Measurements from ENCODE around the gene HDDC2.

HDDC2 gene, protein sequence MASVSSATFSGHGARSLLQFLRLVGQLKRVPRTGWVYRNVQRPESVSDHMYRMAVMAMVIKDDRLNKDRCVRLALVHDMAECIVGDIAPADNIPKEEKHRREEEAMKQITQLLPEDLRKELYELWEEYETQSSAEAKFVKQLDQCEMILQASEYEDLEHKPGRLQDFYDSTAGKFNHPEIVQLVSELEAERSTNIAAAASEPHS

DNA sequence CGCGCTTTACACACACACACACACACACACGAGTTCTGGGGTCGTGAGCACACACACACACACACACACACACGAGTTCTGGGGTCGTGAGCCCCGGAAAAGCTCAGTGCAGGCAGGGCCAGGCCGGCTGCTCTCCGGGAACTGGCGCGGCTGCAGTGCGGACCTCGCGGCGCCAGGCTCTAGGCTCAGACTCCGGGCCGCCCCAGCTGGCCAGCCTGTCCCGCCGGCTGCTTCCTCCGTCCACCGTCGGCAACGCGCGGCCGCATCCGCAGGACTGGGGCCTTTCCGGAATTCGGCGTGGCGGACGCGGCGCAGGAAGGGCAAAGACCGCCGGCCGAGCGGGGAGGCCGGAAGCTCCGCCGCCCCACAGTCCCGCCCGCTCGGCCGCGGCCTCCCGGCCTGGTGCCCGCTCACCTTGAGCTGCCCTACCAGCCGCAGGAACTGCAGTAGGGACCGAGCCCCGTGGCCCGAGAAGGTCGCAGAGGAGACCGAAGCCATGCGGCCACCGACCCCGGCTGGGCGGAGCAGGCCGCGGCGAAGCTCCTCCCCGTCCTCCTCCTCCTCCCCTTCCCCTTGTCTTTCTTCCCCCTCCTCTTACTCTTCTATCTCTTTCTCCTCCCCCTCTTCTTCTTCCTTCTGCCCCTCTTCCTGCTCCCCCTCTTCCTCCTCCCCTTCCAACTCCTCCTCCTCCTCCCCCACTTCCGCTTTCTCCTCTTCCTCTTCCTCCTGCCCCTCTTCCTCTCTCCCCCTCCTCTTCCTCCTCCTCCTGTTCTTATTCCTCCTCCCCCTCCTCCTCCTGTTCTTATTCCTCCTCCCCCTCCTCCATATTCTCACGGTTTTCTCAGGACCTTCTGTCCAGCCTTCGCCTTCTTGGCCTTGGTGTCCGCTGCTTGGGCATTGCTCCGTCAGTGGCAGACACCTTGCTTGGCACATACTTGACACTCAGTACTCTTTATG lies at the start of gene HDDC2:
Gene HDDC2 (minus strand): TSS at position 533 of the 957 bp plus-strand sequence. CDS start 35 bp downstream, at position 498.
- peak; percentile 64 for DNase-seq (ENCODE audit: low spot score)

DNA sequence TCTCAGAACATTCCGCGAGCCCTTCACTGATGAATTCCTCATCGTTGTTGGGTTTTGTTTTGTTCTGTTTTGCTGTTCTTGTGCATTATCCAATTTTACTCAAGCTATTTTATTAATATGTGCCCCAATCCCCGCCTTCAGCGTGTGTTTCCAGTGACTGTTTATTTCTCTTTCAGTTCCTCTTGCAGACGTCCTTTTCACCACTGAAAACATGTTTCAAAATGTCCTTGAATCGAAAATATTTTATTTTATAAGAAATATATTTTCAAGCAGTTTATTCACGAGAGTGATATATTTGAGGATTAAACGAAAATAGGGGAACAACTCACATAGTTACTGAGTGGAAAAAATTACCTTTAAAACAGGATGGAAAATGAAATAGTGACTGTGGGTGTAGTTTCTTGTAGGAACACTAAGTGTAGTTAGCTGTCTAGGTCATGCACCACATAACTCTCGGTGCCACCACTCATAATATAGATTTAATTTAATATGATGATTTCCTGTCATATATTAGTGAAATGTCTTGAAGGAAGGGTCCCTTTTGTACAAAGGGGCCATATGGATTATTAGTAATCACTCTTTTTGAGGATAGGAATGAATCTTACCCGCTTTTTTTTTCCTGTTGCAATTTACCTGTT lies 45.3 kb upstream of the HDDC2 start:
- no peak for DNase-seq (ENCODE audit: low spot score)

DNA sequence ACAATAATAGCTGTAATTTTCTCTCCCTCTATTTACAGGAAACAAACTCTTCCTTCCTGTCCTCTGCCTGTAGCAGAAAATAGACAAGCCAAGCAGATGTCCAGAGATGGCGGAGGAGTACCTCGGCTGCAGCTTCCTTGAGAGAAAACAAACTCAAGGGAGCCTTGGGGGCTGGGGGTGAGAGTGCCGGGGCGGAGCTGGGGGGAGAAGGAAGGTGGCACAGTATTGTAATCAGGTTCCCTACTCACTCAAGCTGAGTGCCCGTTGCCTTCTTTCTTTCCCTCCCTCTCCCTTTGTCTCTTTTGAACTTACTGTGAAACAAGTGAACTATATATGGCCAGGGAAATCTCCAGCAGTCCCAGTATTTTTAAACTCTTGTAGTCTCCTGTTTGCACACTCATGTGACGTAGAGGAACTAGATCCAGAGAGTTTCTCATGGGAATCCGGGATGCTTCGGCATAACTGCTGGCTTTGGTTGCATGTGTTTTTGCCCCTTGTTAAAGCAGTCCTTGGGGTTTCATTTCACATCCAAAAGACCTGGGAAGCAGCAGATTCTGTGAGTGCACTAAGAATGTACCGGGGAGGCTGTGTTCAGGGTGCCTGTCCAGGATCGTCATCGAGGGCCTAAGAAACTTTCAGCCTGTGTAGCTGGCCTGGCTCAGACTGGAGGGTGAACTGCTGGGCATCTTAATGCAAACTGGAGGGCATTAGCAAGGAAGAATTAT lies 44.6 kb upstream of the HDDC2 start:
- no peak for DNase-seq (ENCODE audit: low spot score)

DNA sequence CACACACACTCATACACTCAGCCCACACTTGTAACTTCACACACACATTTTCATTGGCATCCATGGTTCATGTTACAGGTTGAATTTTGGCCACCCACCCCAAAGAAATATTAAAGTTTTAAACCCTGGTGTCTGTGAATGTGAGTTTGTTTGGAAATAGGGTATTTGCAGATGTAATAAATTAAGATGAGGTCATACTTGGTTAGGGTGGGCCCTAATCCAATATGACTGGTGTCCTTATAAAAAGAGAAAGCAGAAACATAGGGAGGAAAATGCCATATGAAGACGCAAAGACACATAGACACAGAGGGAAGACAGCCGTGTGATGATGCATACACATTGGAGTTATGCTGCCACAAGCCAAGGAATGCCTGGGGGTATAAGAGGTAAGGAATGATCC lies 39.7 kb upstream of the HDDC2 start:
- DNase-seq (ENCODE audit: low spot score) = no peak

DNA sequence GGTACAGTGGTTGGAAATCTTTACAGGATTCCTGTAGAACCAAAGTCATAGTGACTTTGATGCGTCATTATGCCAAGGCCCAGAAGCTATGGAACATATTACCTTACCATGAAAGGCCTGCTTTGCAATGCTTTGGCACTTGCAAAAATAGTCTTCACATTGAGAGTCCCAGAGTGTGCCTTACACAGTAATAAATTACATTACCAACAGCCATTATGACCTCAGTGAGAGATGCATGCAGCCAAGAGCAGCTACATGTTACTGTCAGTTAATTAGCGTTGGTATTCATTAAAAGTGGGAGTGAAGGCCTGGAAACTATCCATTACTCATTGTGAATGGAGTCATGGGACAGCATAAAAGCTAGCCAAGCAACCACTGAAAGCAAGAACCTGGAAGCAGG lies 39.2 kb upstream of the HDDC2 start:
- DNase-seq (ENCODE audit: low spot score) = no peak

DNA sequence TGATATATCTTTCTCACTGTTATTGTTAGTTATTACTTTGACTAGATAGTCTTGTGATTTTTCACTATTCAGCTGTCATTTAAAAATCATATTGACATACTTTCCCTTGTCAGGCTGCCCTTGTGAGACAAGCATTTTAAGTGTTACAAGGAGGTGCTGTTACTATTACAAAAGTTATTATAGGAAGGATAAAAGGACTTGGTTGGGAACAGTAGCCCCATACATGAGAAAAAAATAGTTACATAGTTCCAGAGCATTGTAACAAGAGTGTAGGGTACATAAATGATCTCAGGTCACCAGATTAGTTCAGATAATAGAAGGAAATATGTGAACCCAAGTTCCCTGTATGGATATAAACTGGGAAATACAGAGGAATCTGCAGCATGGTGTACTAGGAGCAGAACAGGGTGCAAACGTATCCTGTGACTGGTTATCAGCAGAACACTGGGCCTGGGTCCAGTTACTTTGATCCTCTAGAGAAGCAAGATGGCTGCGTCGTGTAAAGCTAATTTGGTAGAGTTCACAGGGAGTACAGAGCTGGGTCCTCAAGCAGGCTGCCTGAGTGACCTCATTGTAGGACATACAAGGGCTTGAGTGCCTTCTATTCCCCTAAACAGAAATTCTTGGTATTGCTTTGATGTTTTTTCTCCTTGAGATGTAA lies 38.5 kb upstream of the HDDC2 start:
- no peak for DNase-seq (ENCODE audit: low spot score)

DNA sequence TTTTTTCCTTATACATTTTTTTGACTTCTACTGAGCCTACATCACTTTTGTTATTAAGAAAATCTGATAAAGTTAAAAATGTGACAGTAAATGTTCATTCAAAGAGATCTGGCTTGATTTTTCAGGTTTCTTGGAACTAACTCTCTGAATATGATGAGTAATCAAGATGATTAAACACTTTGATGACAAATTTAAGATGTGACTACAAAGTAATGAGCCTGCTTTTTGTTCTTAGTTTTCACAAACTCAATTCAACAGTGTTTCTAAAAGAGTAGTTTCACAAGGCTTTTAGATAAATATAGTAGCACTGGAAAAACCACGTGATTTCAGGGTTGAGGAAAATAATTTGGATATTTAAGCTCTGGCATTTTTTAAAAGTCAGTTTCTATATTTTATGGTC lies 37.9 kb upstream of the HDDC2 start:
- no peak for DNase-seq (ENCODE audit: low spot score)

DNA sequence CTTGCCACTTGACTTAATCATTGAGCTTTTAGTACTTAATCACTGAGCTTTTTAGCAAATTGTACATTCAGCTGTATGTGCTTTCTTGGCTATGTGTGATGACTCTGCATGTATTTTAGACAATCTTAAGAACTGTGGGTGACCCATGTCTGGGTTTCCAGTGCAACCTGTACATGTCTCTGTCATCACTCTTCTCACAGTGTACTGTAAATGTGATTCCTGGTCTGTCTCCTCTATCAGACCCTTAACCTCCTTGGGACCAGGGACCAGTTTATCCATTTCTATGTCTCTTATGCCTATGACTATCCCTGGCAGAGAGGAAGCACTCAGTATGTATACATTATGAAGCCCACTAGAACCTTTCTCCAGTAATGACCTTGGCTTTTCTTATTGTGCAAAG lies 36.6 kb upstream of the HDDC2 start:
- no peak for DNase-seq (ENCODE audit: low spot score)

DNA sequence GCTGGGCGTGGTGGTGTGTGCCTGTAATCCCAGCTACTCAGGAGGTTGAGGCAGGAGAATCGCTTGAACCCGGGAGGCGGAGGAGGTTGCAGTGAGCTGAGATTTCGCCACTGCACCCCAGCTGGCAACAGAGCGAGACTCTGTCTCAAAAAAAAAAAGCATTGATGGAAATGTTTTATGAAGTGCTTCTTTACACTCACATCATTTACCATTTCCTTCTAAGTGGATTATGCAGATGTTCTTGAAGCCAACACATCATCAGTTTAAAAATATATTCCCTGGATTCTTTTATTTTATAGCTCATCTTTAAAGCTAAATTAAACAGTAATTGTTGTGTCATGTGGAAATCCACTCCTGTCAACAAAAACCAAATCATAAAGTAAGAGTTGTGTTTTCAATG lies 35.9 kb upstream of the HDDC2 start:
- DNase-seq (ENCODE audit: low spot score) = no peak

DNA sequence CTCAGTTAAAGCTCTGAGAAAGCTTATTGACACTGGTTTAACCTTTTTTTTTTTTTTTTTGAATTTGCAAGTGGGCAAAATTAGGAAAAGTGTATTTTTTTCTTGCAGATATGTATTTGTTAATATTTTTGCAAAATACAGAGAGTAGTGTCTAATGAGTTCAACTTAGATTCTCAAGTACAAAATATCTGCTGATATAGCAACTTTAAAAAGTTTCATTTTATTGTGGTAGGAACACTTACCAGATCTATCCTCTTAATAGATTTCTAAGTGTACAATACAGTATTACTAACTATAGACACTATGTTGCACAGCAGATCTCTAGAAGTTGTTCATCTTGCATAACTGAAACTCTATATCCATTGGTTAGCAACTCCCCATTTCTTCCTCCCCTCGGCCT lies 30.9 kb upstream of the HDDC2 start:
- no peak for DNase-seq (ENCODE audit: low spot score)

DNA sequence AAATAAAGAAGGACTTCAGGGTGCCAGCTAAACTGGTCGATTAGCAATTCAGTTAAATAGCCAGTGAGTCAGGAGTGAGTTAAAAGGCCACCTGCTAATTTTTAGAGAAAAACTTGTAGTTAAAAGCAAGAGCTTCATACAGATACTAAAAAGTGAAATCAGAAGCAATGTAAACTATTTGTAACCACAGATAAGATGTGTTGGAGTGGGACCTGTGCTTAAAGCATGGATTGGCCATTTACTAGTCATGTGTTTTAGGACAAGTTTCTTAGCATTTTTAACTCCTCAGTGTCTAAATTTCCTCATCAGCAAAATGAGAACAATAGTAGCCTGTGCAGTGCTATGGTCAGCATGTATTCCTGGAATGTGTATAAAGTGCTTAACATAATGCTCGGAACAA lies 23.8 kb upstream of the HDDC2 start:
- DNase-seq (ENCODE audit: low spot score) = no peak

DNA sequence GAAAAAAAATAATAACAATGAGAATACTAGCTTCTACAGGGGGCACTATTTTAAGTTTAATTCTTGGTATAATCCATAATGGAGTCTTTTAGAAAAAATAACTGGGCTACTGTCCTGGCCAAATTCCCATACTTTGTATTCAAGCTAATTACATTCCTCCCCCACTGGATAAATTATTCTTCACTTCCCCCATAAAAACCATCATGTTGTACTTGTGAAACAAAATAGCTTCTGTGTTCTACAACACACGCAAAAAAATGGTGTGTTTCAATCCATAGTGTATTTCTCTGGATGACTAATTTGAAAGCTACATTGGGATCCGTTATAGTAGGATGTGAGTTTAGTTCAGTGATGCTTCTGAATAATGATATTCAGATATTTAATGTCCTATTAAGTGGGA lies 21.6 kb upstream of the HDDC2 start:
- DNase-seq (ENCODE audit: low spot score) = no peak

DNA sequence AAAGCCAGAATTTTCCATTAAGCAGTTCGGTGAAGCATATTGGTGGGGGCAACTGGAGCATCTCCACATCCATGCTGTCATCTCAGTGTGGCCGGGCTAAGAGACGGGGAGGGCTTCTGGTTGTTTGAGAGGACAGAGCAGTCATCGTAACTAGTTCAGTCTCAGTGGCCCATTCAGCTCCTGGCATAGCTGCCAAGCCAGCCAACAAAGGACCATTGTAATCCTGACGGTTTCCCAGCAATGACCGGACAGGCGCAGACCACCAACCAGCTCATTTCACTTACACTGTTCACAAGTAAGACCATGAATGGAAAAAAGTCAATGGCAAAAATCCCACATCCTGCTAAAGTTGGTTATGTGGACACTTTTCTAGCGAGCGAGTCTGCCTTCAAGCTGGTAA lies 14.9 kb upstream of the HDDC2 start:
- DNase-seq (ENCODE audit: low spot score) = no peak

DNA sequence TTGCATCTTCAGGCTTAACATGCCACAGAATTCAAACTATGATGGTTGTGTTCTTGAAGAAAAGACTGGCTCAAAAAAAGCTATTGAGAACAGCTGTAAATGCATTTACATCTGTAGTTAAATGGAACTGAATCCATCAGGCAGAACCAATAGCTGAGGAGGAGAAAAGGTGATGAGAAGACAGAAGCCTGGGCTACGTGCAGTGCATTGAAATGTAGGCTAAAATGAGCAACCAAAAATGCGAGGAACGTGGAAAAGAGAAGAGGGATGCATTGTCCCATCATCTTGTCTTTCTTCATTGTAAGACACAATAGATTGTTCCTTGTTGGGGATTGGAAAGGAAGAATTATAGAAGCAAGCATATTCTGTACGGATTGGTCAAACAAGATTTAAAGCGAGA lies 13.8 kb upstream of the HDDC2 start:
- DNase-seq (ENCODE audit: low spot score) = no peak

DNA sequence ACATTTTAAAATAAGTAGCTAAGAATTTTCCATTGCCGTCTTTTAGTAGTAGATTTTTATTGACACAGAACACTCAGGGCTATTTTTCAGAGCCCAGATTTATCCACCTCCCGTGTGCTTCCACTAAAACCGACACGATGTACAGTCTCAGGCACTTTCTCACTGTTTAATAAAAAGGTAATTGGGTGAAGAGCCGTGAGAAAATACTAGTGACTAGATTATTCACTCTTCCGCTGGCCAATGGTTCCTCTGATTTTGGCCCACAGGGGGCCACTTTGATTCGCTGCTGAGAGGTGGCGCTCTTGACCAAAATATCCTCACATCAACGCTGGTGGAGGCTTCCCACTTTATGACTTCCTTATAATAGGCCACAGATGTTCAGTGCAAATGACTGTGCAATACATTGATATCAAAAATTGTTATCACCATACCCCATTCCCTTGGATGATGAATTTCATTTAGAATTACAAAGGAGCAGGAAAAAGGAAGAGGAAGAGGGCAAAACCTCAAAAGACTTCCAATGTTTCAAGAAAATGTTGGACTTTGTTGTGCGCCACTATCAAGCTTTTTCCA lies 12.3 kb upstream of the HDDC2 start:
- peak; percentile 23 for DNase-seq (ENCODE audit: low spot score)

DNA sequence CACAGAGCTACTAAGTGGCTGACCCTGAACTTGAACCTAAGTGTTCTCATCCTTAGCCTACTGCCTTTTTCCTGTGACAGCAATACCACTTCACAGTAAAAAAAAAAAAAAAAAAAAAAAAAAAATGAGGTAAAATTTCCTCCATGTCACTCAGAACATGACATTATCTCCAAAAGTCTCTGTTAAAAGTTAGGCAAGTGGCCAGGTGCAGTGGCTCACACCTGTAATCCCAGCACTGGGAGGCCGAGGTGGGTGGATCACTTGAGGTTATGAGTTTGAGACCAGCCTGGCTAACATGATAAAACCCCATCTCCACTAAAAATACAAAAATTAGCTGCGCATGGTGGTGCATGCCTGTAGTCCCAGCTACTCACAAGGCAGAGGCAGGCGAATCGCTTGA lies 11.2 kb upstream of the HDDC2 start:
- no peak for DNase-seq (ENCODE audit: low spot score)

DNA sequence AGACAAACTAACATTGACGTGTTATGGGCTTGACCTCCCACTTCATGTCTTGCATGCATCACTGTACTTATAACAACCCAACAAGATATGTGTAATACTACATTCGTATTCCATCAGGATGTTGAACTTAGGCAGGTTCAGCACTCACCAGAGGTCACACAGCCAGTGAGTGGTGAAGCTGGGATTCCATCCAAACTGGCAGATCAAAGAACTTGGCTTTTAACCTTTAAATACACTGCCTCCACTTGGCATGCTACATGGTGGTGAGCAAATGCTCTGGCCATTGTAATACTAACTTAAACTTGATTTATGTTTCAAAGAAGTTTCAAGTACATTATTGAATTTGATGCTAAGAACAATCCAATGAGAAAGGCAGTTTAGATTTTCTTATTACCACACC lies 10.7 kb upstream of the HDDC2 start:
- DNase-seq (ENCODE audit: low spot score) = no peak

DNA sequence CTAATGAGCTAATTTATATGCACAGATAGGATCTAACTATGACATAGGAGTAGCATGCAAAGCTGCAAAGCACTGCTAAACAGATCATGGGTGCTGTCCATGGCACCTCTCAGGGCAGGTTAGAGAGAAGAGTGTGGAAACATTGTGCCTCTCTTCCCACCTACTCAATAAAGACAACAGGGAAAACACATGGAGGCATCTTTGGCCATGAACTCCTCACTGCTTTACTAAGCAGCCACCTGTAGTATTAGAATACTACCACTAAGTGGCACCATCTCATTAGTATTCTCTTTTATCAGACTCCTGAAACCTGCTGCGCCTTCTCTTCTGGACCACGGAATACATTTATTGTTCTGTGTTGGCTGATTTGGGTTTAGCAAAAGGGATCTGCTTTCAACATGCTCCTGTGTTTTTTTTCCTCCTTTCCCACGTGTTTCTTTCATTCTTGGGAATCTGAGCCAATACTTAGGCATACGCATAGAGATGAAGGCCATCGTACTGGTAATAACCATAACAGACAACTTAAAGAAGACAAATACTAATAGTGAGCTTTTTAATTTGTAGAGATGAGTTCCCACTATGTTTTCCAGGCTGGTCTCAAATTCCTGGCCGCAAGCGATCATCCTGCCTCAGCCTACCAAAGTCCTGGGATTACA lies 9.4 kb upstream of the HDDC2 start:
- peak; percentile 32 for DNase-seq (ENCODE audit: low spot score)

DNA sequence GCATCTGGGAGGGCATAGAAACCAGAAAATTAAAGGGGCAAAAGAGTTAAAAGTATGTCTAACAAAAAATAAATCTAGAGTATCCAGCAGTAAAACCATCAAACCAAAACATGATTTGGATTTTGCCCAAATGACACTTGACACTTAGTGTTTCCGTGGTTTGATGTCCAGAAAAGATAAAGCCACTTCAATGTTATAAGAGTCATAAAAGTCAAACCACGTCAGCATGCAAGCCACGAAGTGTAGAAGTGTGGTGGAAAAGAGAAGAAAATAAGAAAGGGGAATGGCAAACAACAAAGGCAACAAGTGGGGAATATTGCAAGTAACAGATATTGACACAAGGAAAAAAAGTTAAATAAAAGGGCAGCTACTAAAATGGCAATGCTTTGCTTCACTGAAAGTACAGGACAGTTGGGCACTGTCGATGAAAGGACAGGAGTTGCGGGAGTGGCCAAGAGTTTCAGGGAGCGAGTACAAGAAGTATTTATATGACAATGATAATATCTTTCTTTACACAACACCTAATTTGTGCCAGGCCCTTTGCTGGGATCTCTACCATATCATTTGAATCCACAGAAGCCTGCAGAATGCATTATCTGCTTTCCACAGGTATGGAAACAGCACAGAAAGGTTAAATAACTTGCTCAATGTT lies 6.3 kb upstream of the HDDC2 start:
- DNase-seq (ENCODE audit: low spot score) = no peak

DNA sequence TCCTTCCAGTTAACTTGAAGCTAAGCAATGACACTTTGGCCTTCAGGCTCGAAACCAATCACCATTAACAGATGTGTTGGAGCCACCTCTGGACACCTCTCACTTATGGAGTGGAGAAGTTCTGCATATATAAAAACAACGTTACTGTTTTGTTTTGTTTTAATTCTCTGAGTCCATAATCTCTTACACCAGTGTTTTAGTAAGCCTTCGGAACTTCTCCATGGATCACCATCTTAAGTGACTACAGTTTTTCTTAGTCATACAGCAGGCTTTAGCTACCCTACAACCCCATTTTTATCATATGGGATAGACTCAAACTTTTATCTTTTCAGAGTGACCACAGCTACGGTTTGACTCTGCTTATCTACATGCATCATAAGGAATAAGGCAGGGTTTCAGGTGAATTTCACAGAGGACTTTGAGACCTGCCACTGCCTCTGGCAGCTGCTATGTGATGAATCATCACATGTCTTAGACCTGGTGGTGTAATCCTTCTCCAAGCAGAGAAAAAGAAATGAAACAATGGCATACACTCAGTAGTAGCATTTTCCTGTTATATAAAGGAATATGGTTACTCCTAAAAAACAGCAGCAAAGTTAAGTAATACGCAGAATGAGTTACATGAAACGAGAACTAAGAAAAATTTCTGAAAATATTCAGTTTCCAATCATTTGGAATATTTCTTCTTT lies 5.5 kb upstream of the HDDC2 start:
- DNase-seq (ENCODE audit: low spot score) = no peak

Measured in hepatic stellate cell (primary cell).